22Rv1 (cell line): Measurements from ENCODE around the gene RANBP1.

Source experiments
- ZFX ChIP-seq: fragments of 450-650 bp; IDR thresholded peaks from 2 replicates; pipeline ENCODE4 v1.6.1; 2017; ENCODE audit warnings: antibody characterized with exemption, borderline replicate concordance
- TF ChIP-seq, protein P1 (sequence below): fragments of 450-650 bp; IDR thresholded peaks from 2 replicates; pipeline ENCODE4 v1.5.1; 2017; ENCODE audit warnings: mild to moderate bottlenecking

- TF ChIP-seq, protein P1, sequence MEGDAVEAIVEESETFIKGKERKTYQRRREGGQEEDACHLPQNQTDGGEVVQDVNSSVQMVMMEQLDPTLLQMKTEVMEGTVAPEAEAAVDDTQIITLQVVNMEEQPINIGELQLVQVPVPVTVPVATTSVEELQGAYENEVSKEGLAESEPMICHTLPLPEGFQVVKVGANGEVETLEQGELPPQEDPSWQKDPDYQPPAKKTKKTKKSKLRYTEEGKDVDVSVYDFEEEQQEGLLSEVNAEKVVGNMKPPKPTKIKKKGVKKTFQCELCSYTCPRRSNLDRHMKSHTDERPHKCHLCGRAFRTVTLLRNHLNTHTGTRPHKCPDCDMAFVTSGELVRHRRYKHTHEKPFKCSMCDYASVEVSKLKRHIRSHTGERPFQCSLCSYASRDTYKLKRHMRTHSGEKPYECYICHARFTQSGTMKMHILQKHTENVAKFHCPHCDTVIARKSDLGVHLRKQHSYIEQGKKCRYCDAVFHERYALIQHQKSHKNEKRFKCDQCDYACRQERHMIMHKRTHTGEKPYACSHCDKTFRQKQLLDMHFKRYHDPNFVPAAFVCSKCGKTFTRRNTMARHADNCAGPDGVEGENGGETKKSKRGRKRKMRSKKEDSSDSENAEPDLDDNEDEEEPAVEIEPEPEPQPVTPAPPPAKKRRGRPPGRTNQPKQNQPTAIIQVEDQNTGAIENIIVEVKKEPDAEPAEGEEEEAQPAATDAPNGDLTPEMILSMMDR = no peak
- TF ChIP-seq ZFX = no peak
These were observed 50.0 kb downstream of the RANBP1 start for GRCh38 chr22:20165913-20166312.
